GM18499 (cell line): ENCODE measurements around the gene MOB2.
"Not testable (repeated sequence)": the region's sequence is repeated elsewhere in the genome, so short reads cannot be mapped to it uniquely, and the experiment has no call there.

Source experiments
- ATAC-seq: cut with Tn5 transposase; IDR thresholded peaks from one replicate; pipeline ENCODE4 v1.9.1; 2021; ENCODE audit warnings: moderate number of reproducible peaks; ENCODE audit not compliant: insufficient read depth, unreplicated experiment

Gene MOB2

GRCh38 chr11:1428762-1429316 lies 57.7 kb downstream of the MOB2 start:
- no peak for ATAC-seq

GRCh38 chr11:1425439-1425838 lies 61.1 kb downstream of the MOB2 start:
- no peak for ATAC-seq

- ATAC-seq = no peak
These were observed 61.6 kb downstream of the MOB2 start for GRCh38 chr11:1425006-1425405.

GRCh38 chr11:1423406-1423805 lies 63.2 kb downstream of the MOB2 start:
- ATAC-seq = not testable (repeated sequence)

- no peak for ATAC-seq
These were observed 63.6 kb downstream of the MOB2 start for GRCh38 chr11:1422981-1423380.

- no peak for ATAC-seq
These were observed 64.1 kb downstream of the MOB2 start for GRCh38 chr11:1422481-1422880.

DNA sequence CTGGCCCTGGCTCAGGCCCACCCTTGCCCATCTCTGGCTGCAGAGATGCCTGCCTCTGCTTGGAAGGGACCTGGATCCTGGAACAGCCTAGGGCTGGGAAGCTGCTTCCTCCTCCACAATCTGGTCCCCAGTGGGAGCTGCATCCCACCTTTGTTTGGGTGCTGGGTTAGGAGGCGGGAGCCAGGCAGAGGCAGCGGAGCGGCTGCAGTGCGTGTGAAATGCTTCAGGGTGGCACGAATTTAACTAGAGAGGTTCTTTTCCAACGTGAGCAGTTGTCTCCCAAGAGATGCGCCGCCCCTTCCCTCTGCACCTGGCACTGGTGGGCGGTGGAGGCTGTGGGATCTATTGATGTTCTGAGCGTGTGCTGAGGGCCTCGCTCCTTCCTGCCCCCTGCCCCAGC lies 65.3 kb downstream of the MOB2 start:
- no peak for ATAC-seq

GRCh38 chr11:1419811-1420210 lies 66.8 kb downstream of the MOB2 start:
- no peak for ATAC-seq
